K562 (cell line): ENCODE results near the gene PLCL2.

Experiments
- DMBX1 ChIP-seq: fragments of 250-450 bp; sonication (Bioruptor Pico); IDR thresholded peaks from 2 replicates; pipeline ENCODE4 v1.8.0; 2022; ENCODE audit warnings: inconsistent platforms, mild to moderate bottlenecking, moderate library complexity, borderline replicate concordance
- SMAD2 ChIP-seq: fragments of 150-350 bp; IDR thresholded peaks from 2 replicates; pipeline ENCODE4 v1.6.1; 2014; ENCODE audit warnings: low read depth, mild to moderate bottlenecking, low read length
- ZBTB11 ChIP-seq, 3 experiments: fragments of 200-800 bp in 1 of 3; fragments of 250-450 bp in 1 of 3; fragments of 450-650 bp in 1 of 3; sonication (Bioruptor Pico) in 1 of 3; sonication (Bioruptor generic) in 1 of 3; formaldehyde crosslinking in 1 of 3; IDR thresholded peaks; 2 replicates each; pipeline versions ENCODE4 v1.6.1 to v1.8.0; 2016 to 2022; ENCODE audit warnings: mild to moderate bottlenecking in 2 of 3, missing genetic modification characterization in 2 of 3, missing compliant biosample characterization in 1 of 3, moderate library complexity in 1 of 3
- ZC3H11A ChIP-seq: IDR thresholded peaks from 2 replicates; pipeline ENCODE4 v1.6.1; 2012; ENCODE audit warnings: low read depth, low read length, improper control_type of control experiment

GRCh38 chr3:16907243-16907642 lies 22.5 kb downstream of the PLCL2 start:
- TF ChIP-seq SMAD2 (no peak), ZC3H11A (no peak), DMBX1 (CRISPR knock-in tag) (no peak), ZBTB11 (CRISPR knock-in tag; IDR thresholded peaks at IDR 0.05) (no peak)
